NAMALWA (cell line): Measurements from ENCODE around the gene PDZK1IP1.
"Not testable (repeated sequence)": the region's sequence is repeated elsewhere in the genome, so short reads cannot be mapped to it uniquely, and the experiment has no call there.

Experiments used
- DNase-seq: peaks from one replicate; pipeline ENCODE4 v3.0.0-alpha.2; 2015; ENCODE audit warnings: low spot score

The PDZK1IP1 gene

DNA sequence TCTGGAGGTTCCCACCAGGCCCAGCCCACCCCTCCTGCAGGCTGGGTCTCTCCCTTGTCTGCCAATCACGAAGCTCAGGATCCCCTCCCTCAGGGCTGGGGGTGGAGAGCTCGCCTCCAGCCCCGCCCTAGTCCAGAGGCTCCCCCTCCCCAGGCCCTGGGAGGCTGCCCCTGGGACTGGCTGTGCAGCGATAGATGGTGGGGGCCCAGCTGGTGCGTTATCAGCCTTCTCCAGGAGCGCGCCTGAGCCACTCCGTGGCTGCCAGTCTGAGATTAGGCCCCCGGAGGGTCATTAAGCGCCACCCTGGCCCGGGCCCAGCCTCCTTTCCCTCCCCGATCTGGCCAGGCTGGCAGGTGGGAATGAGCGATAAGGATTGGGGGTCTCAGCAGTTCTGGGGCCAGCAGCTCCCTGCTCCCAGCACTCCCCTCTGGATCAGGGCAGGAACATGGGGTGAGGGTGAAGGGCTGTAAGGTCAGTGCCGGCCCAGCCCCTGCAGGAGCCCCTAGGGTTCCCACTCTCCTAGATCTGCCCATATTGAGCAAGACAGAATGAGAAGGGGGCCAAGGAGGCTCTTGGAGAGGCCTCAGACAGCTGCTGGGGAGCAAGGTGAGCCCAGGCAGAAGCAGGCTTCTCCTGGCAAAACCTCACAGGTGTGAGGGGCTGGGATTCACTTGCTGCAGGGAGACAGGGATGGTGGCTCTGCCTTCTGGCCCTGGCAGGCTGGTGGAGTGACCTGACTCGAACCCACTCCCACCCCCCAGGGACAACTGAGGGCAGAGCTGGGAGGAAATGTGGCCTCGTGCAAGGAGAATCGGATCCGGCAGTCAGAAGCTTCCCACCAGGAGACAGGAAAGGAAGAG, 8.5 kb downstream of the PDZK1IP1 start:
- DNase-seq: no peak

DNA sequence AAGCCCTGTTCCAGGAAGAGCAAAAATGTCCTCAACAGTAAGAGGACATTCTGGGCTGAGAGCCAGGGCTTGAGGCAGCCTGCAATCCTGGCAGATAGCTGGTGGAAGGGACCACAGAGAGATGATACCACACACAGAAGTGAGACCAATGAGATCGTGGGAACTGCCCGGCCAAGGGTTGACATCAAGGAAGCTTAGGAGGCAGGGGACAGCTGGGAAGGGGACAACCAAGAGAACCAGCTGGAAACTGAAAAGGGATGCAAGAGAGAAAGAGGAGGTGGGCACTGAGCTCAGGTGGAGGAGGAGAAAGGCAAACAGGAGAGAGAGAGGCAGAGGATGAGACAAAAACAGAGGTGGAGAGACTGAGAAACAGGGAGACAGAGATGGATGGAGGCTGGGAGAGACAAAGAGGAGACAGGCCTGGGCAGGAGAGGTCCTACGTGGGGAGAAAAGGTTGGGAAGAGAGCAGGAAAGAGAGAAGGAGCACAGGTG, 9.2 kb downstream of the PDZK1IP1 start:
- no peak for DNase-seq

DNA sequence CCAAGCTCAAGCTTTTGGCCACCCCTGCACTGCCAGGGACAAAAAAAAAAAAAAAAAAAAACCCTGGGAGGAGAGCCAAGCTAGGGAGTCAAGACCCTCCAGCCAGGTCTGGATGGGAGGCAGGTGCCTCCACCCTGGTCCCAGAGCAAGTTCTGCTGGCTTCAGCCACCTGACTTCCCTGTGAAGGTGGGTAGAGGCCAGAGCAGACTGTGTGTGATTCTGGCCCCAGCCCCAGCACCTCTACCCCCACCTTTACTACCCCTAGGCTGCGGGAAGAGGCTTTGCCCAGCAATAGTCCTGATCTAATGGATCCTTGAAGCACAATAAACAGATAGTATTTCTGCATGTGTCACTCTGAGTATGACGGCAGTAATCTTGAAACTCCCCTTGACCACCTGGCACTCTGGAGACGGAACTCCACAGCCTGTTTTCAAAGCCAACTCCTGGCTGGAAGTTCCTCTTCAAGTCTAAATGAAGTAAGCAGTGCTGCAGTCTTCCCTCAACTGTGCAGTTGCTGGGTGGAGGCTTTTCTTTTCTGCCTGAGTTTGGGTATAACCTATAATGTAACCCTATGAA, 9.8 kb downstream of the PDZK1IP1 start:
- DNase-seq: no peak

DNA sequence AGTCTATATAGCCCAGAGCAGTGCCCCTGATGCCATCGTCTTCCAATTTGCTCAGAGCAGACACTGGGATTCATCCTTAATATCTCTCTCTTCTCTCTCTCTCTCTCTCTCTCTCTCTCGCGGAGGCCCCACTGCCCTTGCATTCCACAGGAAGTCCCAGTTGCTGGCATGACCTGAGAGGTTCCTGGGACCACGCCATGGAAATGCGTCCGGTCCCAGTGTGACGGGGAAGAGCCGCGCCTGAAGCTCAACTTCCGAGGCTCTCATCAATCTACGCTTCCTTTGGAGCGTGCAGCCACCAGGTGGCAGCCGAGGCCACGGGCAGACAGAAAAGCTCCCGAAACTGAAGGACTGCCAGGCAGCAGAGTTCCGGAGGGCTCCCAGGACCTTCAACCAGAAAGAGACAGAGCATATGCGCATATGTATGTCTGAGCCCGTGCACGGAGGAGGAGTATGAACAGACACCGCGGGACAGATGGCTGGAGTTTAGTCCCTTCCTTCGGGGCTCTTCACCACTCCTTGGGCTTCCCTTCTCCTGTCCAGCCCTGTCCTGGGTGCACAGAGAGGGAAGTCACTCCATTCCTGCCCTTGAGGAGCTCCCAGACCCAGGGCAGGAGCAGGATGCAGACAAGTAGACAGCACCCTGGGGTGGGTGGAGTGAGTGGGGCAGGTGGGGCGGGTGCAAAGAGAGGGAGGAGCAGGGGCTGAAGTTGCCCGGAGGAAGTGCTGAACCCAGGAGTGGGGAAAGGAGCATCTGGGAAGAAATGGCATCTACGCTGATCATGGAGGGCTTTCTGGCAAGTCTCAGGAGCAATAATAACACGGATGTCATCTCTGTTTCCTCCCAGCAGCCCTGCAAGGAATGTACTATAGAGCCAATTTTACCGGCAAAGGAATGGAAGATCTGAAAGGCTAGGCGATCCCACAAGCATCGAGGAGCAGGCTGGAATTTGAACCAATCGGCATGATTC, 10.5 kb downstream of the PDZK1IP1 start:
- peak; percentile 91 for DNase-seq

DNA sequence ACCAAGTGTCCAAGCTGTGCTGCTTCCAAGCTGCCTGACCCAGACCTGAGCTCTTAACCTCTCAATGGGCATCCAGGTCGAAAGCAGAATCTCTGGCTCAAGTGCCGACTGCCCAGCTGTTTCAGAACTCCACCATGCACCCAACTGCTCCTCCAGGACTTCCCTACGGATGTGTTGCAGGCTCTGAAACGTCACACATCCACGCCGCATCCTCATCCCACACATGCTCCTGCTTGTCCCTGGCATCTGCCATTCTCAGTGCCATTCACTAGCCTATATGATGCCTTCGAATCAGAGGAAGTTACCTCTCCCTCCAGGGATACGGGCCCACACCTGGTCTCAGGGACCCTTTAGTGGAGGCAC, 11.2 kb downstream of the PDZK1IP1 start:
- no peak for DNase-seq

DNA sequence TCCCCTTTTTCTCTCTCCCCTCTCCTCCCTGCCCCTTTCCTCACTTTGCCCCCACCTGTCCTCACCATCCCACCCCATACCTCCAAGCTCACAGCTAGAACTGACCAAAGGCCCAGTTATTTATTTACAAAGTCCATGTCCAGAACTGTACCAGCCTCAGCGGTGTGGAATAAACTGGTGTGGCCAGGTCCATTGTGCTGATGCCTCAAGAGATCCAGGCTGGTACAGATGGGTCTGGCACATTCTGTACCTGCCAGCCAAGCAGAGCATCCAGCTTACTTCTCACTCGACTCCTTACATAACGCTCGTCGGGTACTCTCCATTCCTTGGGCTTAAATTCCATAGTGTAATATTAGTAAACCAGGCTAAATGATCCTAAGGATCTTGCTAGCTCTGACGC, 11.8 kb downstream of the PDZK1IP1 start:
- DNase-seq: no peak

DNA sequence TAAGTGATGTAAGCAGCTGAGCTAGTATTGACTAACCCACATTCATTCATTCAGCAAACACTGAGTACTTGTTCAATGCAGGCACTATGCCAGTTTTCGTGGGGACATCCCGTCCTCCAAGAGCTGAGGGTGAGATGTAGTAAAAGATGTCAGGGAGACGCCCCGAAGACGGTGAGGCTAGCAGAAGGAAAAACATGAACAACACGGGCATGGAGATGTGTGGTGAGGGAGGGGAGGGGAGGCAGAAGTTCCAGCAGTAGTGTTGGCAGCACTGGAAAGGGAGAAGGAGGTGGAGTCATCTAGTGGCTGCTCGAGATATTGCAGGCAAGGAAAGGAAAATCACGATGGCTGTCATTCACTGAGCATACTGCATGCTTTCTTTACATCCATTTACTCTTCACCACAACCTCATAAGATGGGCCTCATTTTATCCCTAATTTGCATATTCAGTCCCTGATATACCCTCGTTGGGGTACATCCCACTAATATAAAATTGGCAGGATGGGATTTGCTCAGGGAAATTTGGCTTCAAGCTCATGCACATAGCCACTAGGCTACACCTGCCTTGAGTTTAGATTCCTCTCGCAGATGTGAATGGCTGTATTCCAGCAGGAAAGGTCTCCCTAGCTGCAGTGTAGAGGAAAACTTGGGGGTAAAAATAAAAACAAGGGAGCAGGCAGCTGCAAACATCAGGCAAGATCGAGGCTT, 14.5 kb downstream of the PDZK1IP1 start:
- peak; percentile 77 for DNase-seq

DNA sequence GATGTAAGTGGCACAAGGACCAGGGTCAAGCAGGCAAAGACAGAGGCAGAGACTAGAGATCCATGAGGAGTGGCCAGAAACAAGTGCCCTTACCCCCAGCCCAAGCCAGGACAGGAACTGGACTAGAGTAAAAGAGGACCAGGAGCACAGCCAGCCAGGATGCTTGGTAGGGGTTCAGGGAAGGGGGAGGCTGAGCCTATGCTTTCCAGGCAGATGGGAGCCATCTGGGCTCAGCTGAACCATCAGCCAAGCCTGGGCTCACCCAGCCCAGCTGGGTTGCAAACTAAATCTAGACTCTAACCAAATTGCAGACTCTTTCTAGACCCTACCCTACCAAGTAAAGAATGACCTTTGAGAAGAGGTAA, 15.2 kb downstream of the PDZK1IP1 start:
- no peak for DNase-seq

DNA sequence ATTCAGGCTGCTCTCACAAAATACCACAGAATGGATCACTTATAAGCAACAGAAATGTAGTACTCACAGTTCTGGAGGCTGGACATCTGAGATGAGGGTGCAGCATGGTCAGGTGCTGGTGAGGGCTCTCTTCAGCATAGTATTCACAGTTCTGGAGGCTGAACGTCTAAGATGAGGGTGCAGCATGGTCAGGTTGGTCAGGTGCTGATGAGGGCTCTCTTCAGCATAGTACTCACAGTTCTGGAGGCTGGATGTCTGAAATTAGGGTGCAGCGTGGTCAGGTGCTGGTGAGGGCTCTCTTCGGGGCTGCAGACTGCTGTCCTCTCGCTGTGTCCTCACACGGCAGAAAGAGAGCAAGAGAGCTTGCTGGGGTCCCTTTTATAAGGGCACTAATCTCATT, 17.1 kb downstream of the PDZK1IP1 start:
- no peak for DNase-seq

DNA sequence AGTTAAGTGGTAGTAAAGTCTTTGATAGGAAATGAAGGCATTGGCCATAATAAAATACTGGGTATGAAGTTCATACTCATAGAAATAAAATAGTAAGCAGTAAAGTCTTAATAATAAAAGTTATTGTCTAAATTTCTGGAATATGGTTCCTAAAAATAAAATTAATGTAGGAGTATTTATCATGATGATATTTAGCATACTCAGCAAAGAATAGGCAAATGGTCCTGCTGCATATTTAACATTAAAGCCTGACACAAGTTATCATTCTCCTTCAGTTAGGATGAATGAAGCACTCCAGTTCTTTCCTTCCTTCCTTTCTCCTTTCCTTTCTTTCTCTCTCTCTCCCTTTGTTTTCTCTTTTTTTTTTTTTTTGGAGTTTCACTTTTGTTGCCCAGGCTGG, 25.3 kb downstream of the PDZK1IP1 start:
- DNase-seq: no peak

DNA sequence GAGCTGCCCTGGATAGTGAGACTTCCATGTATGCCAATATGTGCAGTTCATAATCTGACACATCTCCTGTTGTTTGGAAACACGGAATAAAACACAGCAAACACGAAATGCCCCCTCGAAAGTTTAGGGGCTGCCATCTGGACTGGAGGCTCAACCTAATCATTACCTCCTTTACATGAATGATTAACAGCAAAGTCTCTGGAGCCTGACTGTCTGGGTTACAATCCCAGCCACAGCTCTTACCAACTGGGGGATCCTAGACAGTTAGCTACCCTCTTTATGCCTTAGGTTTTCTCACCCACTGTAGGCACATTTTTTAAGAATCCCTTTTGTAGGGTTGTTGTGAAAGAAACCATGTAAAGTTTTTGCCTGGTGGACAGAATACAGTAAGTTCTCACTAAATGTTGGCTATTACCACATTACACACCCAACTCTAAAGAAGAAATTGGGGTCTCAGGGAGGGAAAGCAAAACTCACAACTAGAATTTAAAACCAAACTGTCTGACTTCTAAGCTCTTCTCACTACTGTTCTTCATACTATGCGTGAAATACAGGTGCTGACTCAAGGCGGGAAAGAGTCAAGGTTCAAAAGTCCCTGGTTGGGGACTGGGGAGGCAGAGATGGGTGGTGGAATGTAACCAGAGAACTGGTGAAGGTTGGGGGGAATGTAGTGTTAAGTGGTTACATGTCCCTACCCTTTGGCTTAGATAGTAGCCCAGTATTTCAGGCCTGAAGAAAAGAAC, 28.4 kb downstream of the PDZK1IP1 start:
- DNase-seq: no peak

DNA sequence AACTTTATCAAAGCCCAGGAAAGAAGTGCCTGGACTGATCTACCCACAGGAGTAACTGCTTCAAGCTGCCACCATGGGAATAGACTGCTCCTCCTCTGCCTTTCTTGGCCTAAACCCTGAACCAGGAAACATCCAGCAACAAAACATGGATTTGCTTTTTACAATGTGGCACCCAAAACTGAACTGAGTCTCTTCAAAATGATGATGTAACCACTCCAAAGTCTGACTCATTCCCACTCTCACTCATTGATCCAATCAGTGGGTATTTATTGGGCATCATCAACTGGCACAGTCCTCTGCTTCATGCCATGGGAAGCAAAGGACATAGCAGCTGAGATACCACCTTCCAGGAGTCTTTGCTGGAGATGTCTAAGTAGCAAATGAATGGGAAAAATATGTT, 29.1 kb downstream of the PDZK1IP1 start:
- DNase-seq: no peak

DNA sequence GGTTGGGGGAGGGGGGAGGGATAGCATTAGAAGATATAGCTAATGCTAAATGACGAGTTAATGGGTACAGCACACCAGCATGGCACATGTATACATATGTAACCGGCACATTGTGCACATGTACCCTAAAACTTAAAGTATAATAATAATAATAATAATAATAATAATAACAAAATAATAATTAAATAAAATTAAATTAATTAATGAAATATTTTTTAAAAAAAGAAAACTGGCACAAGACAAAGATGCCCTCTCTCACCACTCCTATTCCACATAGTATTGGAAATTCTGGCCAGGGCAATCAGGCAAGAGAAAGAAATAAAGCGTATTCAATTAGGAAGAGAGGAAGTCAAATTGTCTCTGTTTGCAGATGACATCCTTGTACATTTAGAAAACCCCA, 31.9 kb downstream of the PDZK1IP1 start:
- not testable (repeated sequence) for DNase-seq

DNA sequence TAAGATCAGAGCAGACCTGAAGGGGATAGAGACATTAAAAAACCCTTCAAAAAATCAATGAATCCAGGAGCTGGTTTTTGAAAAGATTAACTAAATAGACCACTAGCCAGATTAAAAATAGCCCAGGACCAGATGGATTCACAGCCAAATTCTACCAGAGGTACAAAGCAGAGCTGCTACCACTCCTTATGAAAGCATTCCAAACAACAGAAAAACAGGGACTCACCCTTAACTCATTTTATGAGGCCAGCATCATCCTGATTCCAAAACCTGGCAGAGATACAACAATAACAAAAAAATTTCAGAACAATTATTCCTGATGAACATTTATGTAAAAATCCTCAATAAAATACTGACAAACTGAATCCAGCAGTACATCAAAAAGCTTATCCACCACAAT, 33.4 kb downstream of the PDZK1IP1 start:
- DNase-seq: not testable (repeated sequence)

DNA sequence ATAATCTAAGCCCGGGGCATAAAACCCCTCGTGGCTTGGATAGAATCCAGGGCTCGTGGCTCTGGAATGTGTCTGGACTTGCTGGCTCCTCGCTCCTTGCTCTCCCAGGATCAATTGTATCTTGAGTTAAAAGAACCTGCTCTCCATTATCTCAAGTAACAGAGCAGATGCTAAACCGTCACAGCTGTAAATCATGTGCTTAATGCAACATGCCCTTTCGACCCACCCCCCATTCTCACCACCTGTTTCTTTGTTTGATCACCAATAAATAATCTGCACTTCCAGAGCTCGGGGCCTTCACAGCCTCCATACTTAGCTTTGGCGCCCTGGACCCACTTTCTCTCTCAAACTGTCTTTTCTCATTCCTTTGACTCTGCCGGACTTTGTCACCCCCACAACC, 40.7 kb downstream of the PDZK1IP1 start:
- not testable (repeated sequence) for DNase-seq

DNA sequence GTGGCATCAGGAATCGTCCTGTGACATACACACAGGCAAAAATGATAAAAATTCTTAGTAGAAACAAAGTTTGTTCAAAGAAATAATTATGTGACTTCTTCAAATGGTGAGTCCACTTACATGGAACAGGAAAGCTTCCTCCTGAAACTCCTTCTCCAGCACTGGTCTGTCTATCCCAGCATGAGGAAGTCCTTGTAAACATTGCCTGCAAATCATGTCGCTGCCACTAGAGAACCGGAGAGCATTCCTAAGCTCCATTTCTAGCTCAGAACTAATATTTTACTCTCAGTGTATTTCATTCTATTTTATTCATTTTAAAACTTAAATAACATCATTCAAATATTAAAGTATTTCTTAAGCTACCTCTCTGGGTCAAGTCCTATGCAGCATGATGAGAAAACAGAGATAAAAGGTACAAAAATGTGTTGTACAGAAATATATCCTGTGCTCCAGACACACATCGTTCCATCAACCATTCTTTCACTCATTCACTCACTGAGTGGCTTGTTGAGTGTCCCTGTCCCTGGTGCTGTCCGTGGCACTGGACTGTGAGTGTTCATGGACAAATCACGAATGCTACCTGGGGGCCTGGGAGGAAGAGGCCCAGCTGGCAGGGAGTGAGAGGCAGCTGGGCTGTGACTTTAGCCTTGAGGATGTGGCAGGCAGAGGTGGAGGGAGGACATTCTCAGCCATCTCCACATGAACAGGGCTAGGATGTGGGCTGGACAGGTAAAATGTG, 42.6 kb downstream of the PDZK1IP1 start:
- DNase-seq: no peak

DNA sequence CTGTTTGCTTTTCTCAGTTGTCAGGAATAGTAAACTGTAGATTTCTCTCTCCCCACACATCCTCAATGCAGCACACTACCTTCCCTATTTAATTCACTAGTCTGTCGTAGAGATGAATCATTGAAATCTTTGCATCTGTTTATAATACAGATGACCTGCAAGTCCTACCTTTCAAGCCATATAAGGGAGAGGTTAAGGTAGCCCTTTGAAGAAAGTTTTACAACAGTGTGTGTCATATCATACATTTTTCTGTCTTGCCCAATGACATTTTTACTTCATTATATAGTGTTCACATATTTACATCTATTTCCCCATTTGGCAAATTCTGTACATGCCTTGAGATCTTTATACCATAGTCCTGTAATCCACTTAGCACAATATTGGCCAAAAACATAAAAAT, 43.3 kb downstream of the PDZK1IP1 start:
- DNase-seq: not testable (repeated sequence)

DNA sequence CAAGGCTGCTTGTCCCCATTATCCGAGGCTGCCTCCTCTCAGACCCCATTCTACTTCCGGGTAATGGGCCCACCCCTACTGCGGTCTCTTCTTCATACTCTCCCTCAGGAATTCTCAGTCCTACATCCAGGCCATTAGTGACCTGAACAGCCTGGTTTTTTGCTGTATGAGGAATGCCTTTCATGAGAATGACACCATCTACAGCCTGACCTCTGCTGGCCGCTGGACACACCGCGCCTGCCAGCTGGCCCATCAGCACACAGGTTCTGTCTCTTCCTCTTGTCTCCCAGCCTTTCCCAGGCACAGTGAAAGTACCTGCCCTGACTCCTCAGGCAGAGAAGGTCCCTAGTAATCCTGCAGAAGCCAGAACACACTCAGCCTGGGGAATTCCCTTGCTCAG, 46.2 kb downstream of the PDZK1IP1 start:
- DNase-seq: not testable (repeated sequence)

DNA sequence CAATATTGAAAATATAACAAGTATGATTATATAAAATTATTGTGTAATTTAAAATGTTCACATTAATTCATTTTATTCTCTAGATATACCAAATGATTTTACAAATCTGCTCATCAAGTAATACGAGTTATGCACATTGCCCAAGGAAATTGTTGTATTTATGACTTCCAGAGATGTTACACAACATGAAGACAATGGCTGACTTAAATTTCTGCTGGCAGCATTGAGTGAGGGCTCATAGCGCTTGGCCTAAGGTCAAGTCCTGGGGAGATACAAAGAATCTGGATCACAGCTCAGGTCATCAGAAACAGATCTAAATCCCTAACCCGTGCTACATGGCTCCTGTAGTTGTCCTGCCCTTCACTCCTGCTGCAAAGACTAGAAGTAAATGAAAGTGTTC, 49.5 kb downstream of the PDZK1IP1 start:
- DNase-seq: not testable (repeated sequence)

DNA sequence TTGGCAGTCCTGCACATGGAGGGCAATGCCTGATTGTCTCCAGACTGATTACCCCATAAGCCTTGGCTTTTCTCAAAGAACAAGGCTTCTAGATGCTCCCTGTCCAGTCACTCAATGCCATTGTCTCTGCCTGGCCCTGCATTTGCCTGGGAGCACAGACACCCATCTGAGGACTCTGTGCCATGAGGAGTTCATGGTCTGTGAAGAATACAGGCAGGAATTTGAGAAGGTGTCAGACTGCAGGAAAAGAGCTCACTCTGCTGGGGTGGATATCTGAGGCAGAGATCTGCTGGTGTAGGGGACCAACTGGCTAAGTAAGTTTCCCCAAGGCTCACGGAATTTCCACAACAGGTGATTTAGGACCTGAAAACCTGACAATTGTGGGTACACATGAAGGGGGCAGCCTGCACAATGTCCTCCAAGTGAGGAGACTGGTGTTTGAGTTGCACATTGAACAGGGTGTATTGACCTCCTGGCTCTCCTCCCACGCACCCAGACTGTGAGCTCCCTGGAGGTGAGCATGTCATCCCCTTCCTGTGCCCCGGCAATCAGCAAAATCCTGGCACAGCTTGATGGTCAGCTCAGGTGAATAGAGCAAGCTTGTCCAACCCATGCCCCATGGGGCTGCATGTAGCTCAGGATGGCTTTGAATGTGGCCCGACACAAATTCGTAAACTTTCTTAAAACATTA, 51.8 kb downstream of the PDZK1IP1 start:
- DNase-seq: no peak
